Endothelial cell of hepatic sinusoid (primary cell): ENCODE data around the gene ECHDC1.
"Not testable (repeated sequence)": the region's sequence is repeated elsewhere in the genome, so short reads cannot be mapped to it uniquely, and the experiment has no call there.

Source experiments
- in situ Hi-C: cut with HindIII; loops from 2 replicates; pipeline ENCODE4 v1.10.0; 2017; ENCODE audit warnings: low sequenced_read_pairs

The ECHDC1 gene

GRCh38 chr6:127342296-127342945, 988 bp downstream of the ECHDC1 start:
- in situ Hi-C loops = no loop called here

DNA sequence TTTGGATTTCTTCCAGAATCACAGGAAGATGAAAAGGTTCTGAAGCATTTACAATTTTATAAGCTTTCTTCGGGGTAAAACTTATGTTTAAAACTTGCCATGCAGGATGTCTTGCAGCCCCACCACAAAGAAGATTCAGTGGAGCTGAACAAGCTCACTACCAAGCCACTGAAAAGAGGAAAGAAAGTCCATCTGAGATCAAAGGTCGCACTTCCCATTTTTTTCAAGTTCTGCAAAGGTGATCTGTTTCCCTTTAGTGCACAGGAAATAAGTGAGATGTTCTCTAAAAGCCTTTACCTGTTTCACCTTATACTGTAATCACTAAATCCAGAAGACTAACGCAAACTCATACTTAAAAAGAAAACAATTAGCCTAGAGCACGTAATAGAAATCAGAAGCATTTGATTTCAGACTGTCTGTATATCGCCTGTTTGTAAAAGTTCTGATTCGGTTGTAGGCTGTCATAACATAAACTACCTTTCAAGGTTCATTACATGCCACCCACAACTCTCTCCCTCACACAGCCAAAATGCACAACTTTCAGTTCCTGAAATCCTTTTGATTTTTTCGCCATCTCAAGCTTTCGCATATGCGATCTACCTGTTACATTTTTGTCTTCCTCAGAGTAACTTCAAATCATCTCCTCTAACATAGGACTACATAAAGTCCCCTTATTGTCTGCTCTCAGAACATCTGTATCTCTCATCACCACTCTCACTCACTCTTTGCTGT, 1.8 kb downstream of the ECHDC1 start:
- in situ Hi-C loops = no loop called here

DNA sequence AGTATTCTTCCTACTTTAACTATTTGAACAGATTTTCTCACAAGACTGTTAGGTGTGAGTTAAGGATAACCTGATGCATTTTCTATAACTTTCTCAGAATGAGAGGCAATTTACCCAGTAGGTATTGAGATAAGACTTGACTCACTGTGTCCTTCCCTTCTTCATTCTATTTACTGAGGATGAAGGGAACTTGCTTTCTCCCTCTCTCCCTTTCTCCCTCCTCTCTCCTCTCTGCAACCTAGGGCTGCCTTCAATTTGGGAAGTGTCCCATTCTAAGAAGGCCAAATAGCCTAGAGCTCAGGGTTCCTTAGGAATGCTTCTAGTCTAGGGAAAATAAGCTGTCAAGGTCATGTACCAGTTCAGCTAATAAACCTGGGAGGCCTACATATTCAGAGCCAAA, 3.2 kb downstream of the ECHDC1 start:
- in situ Hi-C loops = no loop called here

- in situ Hi-C loops = no loop called here
Observed at GRCh38 chr6:127338936-127339335, 4.5 kb downstream of the ECHDC1 start.

- in situ Hi-C loops = no loop called here
Observed at GRCh38 chr6:127332383-127332961, 10.9 kb downstream of the ECHDC1 start.

DNA sequence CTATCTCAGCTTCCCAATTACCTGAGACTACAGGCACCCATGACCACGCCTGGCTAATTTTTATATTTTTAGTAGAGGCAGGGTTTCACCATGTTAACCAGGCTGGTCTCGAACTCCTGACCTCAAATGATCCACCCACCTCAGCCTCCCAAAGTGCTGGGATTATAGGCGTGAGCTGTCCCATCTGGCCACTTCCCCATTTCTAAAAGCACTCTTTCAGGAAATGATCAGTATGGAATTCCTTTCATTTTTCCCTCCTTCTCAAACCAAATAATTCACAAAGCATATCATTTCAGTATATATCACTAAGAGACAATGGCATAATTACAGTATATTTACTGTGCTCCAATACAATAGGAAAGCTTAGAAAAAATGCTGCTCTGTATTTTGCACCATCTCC, 12.2 kb downstream of the ECHDC1 start:
- in situ Hi-C loops = not testable (repeated sequence)

DNA sequence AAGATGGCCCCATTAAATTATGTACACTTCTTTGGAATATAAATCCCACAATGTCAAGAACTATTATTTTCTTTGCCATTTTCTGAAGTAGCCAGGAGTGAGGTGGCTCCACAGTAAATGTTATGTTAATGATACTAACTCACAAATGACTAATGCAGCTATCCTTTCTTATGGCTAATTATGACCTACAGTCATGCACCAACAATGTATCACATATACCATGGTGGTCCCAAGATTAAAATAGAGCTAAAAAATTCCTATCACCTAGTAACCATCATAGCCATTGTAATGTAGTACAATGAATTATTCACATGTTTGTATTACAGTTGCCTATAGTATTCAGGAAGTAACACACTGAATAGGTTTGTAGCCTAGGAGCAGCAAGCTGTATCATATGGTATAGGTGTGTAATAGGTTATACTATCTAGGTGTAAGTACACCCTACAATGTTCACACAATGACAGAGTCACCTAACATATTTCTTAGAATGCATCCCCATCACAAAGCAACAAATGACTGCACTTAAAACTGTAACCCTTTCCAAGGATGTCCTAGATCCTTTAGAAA, 15.3 kb downstream of the ECHDC1 start:
- in situ Hi-C loops = no loop called here

GRCh38 chr6:127319686-127320085, 23.7 kb downstream of the ECHDC1 start:
- in situ Hi-C loops = no loop called here

GRCh38 chr6:127317388-127318128, 25.9 kb downstream of the ECHDC1 start:
- in situ Hi-C loops = no loop called here

GRCh38 chr6:127305741-127306140, 37.7 kb downstream of the ECHDC1 start:
- in situ Hi-C loops = no loop called here

DNA sequence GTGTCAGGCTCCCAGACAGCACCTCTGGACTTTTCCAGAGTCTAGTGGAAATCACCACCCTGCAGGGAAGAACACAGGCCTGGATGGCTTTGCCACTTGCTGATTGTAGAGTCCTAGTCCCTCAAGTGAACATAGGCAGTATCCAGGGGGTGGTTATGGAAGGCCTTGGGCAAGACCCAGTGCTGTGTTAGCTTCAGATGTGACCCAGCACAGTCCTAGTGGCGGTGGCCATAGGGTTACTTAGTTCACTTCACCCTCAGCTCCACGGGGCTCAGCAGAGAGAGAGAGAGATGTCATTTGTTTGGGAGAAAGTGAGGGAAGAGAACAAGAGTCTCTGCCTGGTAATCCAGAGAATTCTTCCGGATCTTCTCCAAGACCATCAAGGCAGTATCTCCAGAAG, 39.5 kb downstream of the ECHDC1 start:
- in situ Hi-C loops = no loop called here

DNA sequence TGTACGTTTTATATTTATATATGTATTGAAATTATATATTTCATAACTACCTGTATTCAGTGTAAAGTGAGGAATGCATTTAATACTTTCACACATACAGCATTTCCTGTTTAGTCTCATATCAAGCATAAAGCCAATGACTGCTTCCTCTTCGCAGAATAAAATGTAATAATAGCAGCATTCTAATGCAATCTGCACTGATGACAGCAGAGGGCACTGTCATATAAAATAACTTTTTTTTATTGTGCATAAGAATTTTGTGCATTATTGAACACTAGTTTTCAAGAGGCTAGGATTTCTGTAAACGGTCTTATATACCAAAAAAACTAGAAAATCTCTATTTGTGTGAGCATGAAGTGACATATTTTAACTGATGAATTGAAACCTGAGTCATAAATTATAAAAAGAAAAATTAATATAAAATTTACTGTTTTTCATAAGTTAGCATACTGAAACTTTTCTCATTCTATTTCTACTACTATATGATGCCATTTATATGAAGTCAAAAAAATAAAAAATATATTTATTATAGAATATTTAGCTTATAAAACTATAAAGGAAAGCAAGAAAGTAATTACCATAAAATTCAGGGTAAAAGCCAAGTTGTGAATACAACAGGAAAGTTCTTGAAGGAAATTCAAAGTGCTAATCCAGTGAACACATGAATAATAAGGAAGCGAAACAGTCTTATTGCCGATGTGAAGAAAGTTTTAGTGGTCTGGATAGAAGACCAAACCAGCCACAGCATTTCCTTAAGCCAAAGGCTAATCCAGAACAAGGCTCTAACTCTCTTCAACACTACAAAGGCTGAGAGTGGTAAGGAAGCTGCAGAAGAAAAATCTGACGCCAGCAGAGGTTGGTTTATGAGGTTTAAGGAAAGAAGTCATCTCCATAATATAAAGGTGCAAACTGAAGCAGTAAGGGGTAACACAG, 40.4 kb downstream of the ECHDC1 start:
- in situ Hi-C loops = no loop called here

DNA sequence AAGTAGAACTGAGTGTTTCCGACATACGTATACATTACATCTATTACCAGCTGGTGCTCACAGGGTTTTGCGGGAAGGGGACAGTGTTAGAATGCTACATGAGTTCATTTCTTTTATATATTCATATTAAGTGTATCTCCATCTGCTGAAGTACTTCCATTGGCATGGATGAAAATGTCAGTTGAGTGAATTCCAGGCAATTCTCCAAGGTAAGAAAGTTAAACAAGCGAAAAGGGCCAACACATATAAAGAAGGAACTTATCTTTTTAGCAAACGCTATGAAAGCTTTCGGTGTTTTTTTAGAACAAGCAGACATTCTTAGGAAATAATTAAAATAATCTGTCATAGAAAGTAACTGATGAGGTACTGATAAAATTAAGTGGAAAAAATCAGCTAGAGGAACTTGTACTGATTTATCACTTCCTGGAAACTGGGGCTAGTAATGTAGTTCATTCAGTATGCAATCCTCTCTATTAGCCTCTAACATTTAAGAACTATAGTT, 42.2 kb downstream of the ECHDC1 start:
- in situ Hi-C loops = no loop called here

DNA sequence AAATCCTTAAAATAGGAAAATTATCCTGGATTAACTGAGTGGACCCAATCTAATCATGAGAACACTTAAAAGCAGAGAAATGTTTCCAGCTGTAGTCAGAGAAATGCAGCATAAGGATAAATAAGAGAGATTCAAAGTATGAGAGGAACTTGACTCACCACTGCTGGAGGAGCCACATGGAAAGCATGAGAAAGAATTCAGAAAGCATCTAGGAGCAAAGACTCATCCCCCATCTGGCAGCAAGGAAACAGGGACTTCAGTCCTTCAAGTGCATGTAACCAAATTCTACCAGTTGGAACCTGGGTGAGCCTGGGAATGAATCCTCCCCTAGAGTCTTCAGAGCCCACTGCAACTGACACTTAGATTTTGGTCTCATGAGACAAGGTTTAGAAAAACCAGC, 43.0 kb downstream of the ECHDC1 start:
- in situ Hi-C loops = no loop called here

- in situ Hi-C loops = no loop called here
Observed at GRCh38 chr6:127299522-127300240, 43.7 kb downstream of the ECHDC1 start.

- in situ Hi-C loops = no loop called here
Observed at GRCh38 chr6:127298475-127298874, 44.9 kb downstream of the ECHDC1 start.

DNA sequence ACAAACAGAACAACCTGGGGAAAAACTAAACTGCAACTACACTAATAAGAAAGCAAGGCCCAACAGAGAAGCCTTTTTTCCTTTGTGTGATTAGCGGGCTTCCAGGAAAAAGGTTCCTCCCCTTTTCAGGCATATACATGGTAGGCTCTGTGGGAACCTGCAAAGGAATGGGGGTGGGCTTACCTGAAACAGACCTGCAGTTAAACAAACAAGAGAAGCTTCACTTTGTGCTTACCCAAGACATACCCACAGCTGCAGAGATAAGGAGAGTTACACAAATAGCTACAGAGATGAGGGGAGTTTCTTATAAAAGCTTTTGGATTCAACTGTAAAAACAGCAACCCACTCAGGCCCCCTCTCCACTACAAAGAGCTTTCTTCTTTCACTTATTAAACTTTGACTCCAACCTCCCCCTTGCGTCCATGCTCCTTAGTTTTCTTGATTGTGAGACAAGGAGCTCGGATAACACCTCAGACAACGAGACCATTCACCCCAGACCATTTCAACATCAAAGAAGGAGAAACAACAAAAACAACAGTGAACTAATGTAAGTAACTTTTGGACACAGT, 45.8 kb downstream of the ECHDC1 start:
- in situ Hi-C loops = no loop called here

DNA sequence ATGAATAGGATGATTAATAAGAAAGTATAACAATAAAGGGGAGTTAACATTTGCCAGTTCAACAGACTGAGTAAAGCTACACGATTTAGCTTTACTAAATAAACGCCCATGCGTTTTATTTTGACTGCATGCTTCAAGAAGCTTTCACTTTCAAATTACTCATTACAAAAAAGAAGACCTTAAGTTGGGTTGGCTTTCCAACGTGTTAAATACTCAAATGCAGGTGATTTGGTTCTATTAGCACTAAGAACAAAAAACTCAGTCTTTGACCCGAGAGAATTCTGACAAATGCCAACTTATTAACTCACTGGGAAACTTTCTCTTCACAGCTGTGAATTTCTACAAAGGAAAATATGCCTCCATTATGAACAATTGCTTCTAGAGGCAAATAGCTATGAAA, 51.9 kb downstream of the ECHDC1 start:
- in situ Hi-C loops = no loop called here
